Measurements from ENCODE around the gene BICC1. TPM values are rescaled to one million over a fixed set of nuclear protein-coding genes. Genes with fewer than 3 reads are reported as not detected.

The BICC1 gene
- total and polyA plus RNA-seq, 2 of the 13 experiments (the other 11 are each of a cell fraction or from before 2014, with no cell fraction given): 0.18 to 1.5 TPM

GRCh38 chr10:58567652-58568051, 55.0 kb downstream of the BICC1 start:
- no peak for DNase-seq (ENCODE audit: low spot score)
- intact Hi-C loops (cut with micrococcal nuclease; ENCODE audit: unreplicated experiment): no loop called here

More at GRCh38 chr10:58567652-58568051, 55.0 kb downstream of the BICC1 start:
- Histone ChIP-seq H3K79me2 (ENCODE audit: insufficient read depth, low read length) (no peaks in the 10 kb centered on the region), H3K9ac (ENCODE audit: insufficient read depth, low read depth, low read length) (no peak overlapping the region), H4K20me1 (ENCODE audit: insufficient read depth, low read length) (no peaks in the 10 kb centered on the region), H3K4me2 (ENCODE audit: low read depth, low read length) (no peak overlapping the region), H3K4me1 (ENCODE audit: insufficient read depth, low read length) (no peaks in the 10 kb centered on the region), H3K27ac (ENCODE audit: extremely low read length, insufficient read depth, low read length) (no peak overlapping the region), H3K4me3 (replicated peaks in 1 of 3; ENCODE audit: insufficient read depth in 1 of 3, low read depth in 2 of 3, low read length in 3 of 3) (no peak overlapping the region), H3K36me3 (replicated peaks in 1 of 2; ENCODE audit: control insufficient read depth in 1 of 2, insufficient read depth in 2 of 2, low read length in 2 of 2) (no peaks in the 10 kb centered on the region), H2AFZ (ENCODE audit: low read length) (no peak overlapping the region), H3K9me3 (ENCODE audit: low read length) (peaks cover 10% of the 10 kb centered on the region; the same call in 1 of the 2 replicates), H3K27me3 (ENCODE audit: control insufficient read depth in 1 of 2, insufficient read depth in 2 of 2, low read length in 2 of 2) (no peaks in the 10 kb centered on the region)
- CTCF ChIA-PET (ENCODE audit: low intra/inter-chr PET ratio, low total read pairs): no interaction called here
- in situ Hi-C loops (cut with HindIII; ENCODE audit: extremely low pct_ligation_motif_present, low pct_unique_long_range_greater_than_20kb): no loop called here
- FAIRE-seq: no peak
- POLR2A ChIA-PET: no interaction called here
- no peak for TF ChIP-seq PAWR (CRISPR knock-in tag; IDR thresholded peaks at IDR 0.05; ENCODE audit: borderline replicate concordance)
- TF ChIP-seq ZBTB21 (CRISPR knock-in tag; IDR thresholded peaks at IDR 0.05): no peak
- TF ChIP-seq TAF15 (IDR thresholded peaks at IDR 0.05; ENCODE audit: low read depth, low read length, poor library complexity, severe bottlenecking): no peak
- TF ChIP-seq ZFP37 (CRISPR knock-in tag; IDR thresholded peaks at IDR 0.05; ENCODE audit: borderline replicate concordance): no peak
- peak; percentile 96 for TF ChIP-seq ATF7 (IDR thresholded peaks at IDR 0.05)
- TF ChIP-seq ATF7 (CRISPR knock-in tag; IDR thresholded peaks at IDR 0.05): no peak
- no peak for TF ChIP-seq E2F2 (CRISPR knock-in tag; IDR thresholded peaks at IDR 0.05; ENCODE audit: borderline replicate concordance)
- no peak for TF ChIP-seq RBM22 (optimal IDR thresholded peaks at IDR 0.05; ENCODE audit: low read length)
- no peak for TF ChIP-seq PCBP1 (IDR thresholded peaks at IDR 0.05; ENCODE audit: borderline replicate concordance, low read depth, low read length)
- TF ChIP-seq ZNF337 (CRISPR knock-in tag; IDR thresholded peaks at IDR 0.05; ENCODE audit: borderline replicate concordance, low read depth): no peak
- no peak for TF ChIP-seq CBX5 (CRISPR knock-in tag; IDR thresholded peaks at IDR 0.05; ENCODE audit: borderline replicate concordance)
- TF ChIP-seq SALL1 (CRISPR knock-in tag; IDR thresholded peaks at IDR 0.05): no peak
- peak; percentile 93 for TF ChIP-seq CREB1 (IDR thresholded peaks at IDR 0.05)
- no peak for TF ChIP-seq CREB1 (CRISPR knock-in tag; IDR thresholded peaks at IDR 0.05)
- no peak for TF ChIP-seq ZBED4 (CRISPR knock-in tag; IDR thresholded peaks at IDR 0.05; ENCODE audit: borderline replicate concordance)
- WGBS (ENCODE audit: low lambda C conversion rate): 70% methylated on average over 1 of the region's 1 CpG
- no peak for ATAC-seq
- no TSS peak for BruUV-seq (replicated peaks)
